Hematopoietic multipotent progenitor cell treated with erythropoietin and hydrocortisone succinate and interleukin-3 and kit ligand, for 4 days (in vitro differentiated cells): ENCODE results near the gene LHX8.
"Not testable (repeated sequence)": the region's sequence is repeated elsewhere in the genome, so short reads cannot be mapped to it uniquely, and the experiment has no call there.

ENCODE experiments used
- DNase-seq: peaks from one replicate; pipeline ENCODE4 v3.0.0-alpha.2; 2015

The LHX8 gene

DNA sequence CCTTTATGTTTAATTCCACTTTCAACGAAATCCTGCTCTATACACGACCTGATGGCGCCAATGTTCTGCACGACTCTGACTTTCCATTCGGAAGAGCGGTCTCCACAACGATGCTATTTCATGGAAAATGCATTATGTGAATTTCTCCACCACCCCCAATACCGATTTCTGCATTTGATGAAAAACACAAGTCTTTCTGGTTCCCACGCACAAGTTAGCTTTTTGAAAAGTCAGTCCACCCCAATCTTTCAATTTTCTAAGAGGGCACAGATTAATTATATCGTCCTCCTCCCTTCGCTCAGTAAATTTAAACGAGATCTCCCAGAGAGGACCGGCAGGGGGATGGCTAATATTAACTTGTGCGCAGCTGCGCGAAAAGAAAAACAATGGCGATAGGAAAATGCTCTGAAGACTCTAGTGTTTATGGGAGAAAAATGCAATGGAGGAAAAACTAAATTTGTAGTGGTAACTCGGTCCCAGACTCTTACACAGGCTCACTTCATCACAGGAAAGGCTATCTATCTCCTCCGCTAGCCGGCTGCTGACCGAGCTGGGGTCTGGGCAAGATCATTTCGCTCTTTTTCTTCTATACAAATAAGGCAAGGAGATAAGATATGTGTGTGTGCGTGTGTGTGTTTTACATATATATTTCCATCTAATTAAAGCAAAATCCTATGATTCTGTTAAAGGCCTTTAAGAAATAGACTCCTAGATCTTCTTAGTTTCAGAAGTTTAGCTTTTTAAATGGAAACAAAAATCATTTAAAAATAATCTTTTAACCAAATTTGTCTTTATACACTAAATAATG is 1.2 kb upstream of the LHX8 start:
- no peak for DNase-seq

DNA sequence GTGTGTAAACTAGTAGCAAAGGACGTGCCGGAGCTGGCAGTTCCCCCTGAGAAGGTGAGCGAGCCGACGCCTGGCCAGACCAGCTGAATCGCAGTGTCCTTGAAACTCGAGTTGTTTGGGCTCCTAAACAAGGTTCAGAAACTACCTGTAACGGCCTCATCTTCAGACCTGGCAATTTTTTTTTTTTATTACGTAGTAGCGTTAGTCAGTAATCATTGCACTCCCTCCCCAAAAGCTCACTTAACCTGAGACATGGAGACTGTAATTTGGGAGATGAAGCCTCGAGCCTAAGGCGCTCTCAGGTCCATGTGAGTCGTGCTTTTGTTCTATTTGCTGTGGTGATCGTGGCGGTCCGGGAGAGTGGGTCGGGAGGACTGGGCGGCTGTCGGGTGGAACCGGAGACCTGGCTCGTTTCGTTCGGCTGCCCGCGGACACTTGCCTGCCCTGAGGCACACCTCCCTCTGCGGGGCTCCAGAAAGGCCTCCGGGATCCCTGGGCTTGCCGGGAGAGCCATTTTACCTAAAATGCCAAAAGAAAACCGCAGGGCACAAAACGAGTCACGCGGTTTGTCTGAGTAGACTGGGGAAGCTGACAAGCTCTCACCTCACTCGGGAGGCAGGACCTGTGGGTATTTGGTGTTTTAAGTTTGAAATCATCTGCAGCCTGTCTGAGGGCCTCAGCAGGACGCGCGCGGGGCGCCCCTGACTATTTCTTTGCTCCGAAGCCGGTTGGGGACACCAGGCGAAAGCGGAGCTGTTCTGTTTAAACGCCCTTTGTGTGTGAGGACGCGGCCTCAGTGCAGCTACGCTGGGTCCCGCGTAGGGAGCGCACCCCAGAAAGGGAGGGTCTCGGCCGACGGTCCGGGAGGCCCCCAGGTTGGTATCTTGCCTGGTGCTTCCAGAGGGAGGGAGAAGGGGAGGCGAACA is 722 bp downstream of the LHX8 start:
- peak; percentile 23 for DNase-seq

GRCh38 chr1:75135573-75136194 is 1.5 kb downstream of the LHX8 start:
- DNase-seq: peak; percentile 18

GRCh38 chr1:75136195-75136815 is 2.1 kb downstream of the LHX8 start:
- DNase-seq: no peak

DNA sequence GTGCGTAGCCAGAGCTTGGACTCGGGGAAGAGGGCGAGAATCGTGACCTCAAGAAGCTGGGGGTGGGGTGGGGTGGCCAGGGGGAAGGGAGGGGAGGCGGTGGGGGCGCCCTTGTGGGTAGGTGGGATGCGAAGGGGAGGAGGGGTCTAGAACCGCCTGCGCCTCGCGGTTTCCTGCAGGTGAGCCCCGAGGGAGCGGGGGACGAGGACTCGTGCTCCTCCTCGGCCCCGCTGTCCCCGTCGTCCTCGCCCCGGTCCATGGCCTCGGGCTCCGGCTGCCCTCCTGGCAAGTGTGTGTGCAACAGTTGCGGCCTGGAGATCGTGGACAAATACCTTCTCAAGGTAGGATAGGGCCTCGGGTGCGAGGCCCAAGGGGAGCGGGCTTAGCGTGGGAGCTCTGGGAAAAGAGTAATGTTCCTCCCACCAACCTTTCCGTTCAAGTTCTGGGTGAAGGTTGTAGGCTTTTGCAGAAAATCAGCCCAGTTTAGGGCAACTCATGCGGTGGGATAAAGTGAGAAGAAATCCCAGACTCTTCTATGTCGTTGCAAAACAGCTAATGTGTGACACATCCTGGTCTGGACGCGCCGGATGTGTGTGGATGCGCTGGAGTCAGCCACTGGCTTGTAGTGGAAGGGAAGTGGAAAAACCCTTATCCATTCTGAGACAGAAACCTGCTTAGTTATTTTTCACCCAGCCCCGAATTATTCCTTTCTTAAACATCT is 2.9 kb downstream of the LHX8 start:
- no peak for DNase-seq

DNA sequence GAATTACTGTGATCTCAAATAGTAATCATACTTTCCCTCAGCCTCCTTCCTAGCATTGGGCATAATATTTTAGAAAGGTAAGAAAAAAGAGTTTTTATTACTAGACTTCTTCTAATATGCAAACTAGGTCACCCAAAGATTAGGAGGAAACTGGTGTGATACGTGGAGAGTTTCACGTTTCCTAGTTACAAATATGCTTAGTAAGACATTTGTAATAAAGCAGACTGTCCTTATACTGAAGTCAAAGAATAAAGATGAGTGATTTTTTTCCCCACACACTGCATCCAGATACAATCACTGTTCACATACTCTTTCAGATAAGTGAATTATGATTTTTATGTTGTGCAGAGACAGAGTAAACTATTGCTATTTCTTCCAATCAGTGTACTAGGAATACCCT is 17.9 kb downstream of the LHX8 start:
- no peak for DNase-seq

DNA sequence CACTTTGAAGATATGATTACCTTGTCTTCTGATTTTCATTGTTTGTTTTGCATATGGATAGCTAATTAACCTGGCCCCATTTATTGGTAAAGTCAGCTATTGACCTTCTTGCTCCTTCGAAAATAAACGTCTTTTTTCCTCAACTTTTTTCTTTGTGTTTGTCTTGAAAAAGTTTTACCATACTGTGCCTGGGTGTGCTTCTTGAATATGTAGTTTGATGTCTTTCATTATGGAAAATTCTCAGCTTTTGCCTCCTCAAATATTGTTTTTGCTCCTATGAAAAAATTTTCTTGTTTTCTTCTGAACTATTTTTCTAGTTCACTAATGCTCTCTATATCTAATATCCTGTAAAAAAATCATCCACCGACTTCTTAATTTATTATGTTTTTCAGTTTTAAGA is 25.0 kb downstream of the LHX8 start:
- no peak for DNase-seq

DNA sequence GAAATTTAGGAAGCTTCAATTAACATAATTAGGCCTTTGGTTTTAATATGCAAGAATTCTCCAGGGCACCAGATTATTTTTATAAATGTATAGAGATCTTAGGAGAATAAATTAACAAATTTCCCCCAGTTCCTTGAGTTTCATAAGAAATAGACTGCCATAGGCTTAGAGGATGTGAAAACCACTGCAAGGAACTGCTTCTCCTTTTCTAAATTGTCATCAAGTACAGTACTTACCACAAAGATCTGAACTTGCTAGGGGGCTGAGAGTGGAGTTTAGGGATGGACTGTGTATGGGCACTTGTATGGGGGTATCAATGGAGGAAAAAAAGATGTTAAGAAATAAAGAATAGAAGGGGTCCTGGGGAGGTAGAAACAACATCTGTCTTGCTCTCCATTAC is 31.1 kb downstream of the LHX8 start:
- no peak for DNase-seq

DNA sequence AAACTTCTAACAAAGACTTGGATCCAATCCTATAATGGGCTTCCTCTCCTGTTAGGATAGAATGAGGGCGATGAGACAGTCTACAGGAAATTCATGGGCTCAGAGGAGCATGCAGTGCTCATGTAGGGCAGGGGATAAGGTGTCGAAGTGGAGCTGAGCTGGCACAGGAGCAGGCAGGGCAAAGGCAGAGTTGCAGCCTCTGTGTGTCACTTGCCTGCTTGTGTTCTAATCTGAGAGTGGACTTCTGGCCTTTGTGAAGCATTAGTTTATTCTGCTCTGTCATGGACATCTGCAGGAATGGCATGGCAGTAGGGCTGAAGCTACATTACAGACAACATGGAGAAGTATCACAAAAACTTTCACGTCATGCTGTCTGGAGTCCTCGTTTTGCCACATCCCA is 32.6 kb downstream of the LHX8 start:
- no peak for DNase-seq

GRCh38 chr1:75170011-75170410 is 35.8 kb downstream of the LHX8 start:
- DNase-seq: no peak

- no peak for DNase-seq
Observed at GRCh38 chr1:75170981-75171380, 36.8 kb downstream of the LHX8 start.

- no peak for DNase-seq
Observed at GRCh38 chr1:75171876-75172275, 37.7 kb downstream of the LHX8 start.

- DNase-seq: no peak
Observed at GRCh38 chr1:75172556-75172955, 38.4 kb downstream of the LHX8 start.

GRCh38 chr1:75174031-75174760 is 40.0 kb downstream of the LHX8 start:
- no peak for DNase-seq

DNA sequence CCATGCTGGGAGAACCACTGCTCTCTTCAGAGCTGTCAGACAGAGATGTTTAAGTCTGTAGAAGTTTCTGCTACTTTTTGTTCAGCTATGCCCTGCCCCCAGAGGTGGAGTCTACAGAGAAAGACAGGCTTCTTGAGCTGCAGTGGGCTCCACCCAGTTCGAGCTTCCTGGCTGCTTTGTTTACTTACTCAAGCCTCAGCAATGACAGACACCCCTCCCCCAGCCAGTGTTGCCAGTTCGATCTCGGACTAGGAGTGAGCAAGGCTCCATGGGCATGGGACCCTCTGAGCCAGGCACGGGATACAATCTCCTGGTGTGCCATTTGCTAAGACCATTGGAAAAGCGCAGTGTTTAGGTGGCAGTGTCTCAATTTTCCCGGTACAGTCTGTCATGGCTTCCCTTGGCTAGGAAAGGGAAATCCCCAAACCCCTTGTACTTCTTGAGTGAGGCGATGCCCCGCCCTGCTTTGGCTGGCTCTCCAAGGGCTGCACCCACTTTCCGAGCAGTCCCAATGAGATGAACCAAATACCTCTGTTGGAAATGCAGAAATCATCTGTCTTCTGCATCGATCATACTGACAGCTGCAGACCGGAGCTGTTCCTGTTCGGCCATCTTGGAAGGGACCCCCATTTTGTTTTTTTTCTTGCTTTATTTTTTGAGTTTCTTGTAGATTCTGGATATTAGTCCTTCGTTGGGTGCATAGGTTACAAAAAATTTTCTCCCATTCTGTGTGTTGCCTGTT is 47.2 kb downstream of the LHX8 start:
- not testable (repeated sequence) for DNase-seq

- DNase-seq: no peak
Observed at GRCh38 chr1:75188892-75189291, 54.7 kb downstream of the LHX8 start.

DNA sequence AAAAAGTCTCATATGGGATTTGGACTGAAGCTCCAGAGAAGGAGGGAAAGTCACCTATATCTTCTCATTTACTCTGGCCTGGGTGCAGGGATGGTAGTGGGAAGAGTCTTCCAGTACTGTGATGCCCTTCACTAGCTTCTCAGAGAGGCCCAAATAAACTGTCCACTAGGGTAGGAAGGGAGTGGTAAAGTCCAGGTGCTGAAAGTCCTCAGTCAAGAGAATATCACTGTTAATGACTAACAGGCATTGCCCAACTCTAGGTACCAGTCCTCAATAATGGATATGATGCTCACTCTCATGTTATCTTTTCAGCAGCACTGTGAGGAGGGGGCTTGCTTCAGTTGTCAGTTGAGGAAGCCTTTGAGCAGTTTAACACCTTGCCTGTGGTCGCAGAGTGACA is 64.0 kb downstream of the LHX8 start:
- DNase-seq: no peak

GRCh38 chr1:75198761-75199160 is 64.6 kb downstream of the LHX8 start:
- DNase-seq: no peak

- no peak for DNase-seq
Observed at GRCh38 chr1:75202751-75203150, 68.6 kb downstream of the LHX8 start.

DNA sequence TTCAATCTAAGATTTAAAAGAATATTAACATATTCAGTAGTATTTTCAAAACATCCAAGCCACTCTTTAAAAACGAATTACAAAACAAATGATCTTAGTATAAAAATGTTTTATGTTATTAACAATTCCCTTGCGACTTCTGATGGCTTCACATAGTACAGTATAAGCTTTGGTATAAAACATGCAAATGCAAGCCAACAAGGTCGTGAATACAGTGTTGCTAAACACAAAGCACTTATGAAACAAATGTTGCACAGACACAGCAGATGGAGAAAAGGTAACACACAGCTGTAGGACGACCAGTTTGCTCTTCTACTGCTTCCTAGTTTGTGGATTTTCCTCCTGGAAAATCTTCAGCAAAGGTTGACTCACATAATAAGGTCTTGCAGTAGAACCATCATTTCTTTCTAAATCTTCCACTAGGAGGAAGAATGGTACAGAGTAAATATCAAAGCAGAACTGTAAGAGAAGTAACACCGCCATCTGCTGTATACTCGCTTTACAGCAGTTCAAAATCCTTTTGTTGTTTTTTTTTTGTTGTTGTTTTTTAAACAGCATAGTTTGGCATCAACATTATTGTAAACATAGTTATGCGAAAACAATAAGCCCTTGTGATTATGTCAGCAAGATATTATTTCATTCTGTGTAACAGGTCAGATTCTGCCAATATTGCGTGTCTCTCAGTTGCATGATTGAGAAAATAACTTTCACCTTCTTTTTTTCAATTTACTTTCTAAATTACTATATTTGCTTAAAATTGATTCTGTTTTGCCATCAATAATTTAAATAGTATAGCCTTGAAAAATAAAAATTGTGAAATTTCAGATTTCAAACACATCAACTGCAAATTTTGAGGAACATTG is 69.5 kb downstream of the LHX8 start:
- DNase-seq: peak; percentile 61
